ENCODE results near the gene ATXN1. TPM values are rescaled to one million over a fixed set of nuclear protein-coding genes. Genes with fewer than 3 reads are reported as not detected.
A peak's percentile ranks its signal among the peaks of the same experiment; 100 is the strongest.

ATXN1 gene
- total RNA-seq, 4 donors from 2014 or later, result 21.0 to 102 (median 51.1) TPM

DNA sequence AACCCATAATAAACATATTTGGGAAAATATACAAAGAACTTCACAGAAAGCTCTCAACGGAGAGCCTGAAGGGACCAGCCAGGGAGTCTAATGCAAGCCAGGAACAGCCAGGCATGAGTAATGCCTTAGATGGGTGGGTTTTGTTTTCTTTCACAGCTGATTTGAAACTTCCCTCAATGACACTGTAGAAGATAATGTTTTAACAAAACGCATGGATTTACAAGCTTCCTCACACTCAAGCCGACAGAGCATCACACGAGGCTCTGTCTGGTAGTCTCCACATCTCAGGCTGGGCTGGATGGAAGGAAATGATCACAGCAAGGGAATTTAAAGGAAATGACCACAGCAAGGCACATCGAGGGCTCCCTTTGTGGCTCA lies 409.0 kb downstream of the ATXN1 start:
- H3K9me3 ChIP-seq, result no peaks in the 10 kb centered on the region
- no peak for TF ChIP-seq POLR2A (IDR thresholded peaks at IDR 0.05)
- TF ChIP-seq, protein P1, sequence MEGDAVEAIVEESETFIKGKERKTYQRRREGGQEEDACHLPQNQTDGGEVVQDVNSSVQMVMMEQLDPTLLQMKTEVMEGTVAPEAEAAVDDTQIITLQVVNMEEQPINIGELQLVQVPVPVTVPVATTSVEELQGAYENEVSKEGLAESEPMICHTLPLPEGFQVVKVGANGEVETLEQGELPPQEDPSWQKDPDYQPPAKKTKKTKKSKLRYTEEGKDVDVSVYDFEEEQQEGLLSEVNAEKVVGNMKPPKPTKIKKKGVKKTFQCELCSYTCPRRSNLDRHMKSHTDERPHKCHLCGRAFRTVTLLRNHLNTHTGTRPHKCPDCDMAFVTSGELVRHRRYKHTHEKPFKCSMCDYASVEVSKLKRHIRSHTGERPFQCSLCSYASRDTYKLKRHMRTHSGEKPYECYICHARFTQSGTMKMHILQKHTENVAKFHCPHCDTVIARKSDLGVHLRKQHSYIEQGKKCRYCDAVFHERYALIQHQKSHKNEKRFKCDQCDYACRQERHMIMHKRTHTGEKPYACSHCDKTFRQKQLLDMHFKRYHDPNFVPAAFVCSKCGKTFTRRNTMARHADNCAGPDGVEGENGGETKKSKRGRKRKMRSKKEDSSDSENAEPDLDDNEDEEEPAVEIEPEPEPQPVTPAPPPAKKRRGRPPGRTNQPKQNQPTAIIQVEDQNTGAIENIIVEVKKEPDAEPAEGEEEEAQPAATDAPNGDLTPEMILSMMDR (IDR thresholded peaks at IDR 0.05), result no peak
- H3K27ac ChIP-seq, result peak overlapping the region; percentile 87 to 88
- no peaks in the 10 kb centered on the region for H3K36me3 ChIP-seq
- peaks cover 0 to 16% of the 10 kb centered on the region in 2 donors for H3K4me1 ChIP-seq
- H3K4me3 ChIP-seq, result no peak overlapping the region
- H3K27me3 ChIP-seq, result no peaks in the 10 kb centered on the region
- no peak for DNase-seq
- intact Hi-C loops (cut with DNase I; ENCODE audit: low total_unique reads), result no loop called here

DNA sequence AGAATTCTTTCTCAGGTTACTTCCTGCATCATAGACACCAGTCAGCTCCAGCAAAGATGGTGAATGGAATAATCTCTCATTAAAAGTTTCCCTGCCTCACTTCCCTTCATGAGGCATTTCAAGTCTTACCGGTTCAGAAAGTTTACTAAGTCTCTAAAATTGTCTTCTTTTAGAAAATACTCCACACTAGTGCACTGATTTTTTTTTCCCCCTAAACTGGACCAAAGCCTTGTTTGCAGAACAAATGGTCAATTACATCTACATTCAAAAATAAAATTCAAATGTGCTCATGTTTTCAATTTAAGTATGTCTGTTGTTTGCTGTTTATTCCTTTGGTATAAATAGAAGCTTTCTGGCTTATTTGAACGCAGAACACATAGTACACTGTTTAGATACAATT lies 411.7 kb downstream of the ATXN1 start:
- TF ChIP-seq POLR2A (IDR thresholded peaks at IDR 0.05), result no peak
- TF ChIP-seq, protein P1 (IDR thresholded peaks at IDR 0.05), result no peak
- Histone ChIP-seq H3K27ac (peak overlapping the region; percentile 87 to 88), H3K9me3 (no peaks in the 10 kb centered on the region), H3K36me3 (no peaks in the 10 kb centered on the region), H3K4me3 (no peak overlapping the region), H3K27me3 (no peaks in the 10 kb centered on the region), H3K4me1 (peaks cover 0 to 9% of the 10 kb centered on the region in 2 donors)
- DNase-seq, result no peak
- intact Hi-C loops (cut with DNase I; ENCODE audit: low total_unique reads), result loop anchor here (10.0 kb wide), 1 partner anchor 55 kb away; no protein-coding TSS in a partner anchor

DNA sequence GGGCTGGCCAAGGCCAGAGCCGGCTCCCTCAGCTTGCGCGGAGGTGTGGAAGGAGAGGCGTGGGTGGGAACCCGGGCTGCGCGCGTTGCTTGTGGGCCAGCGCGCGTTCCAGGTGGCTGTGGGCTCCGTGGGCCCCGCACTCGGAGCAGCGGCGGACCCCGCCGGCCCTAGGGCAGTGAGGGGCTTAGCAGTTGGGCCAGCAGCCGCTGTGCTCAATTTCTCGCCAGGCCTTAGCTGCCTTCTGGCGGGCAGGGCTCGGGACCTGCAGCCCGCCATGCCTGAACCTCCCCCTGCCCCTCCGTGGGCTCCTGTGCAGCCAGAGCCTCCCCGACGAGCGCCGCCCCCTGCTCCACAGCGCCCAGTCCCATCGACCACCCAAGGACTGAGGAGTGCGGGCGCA lies 414.4 kb downstream of the ATXN1 start:
- Histone ChIP-seq H3K27me3 (no peaks in the 10 kb centered on the region), H3K36me3 (no peaks in the 10 kb centered on the region), H3K9me3 (no peaks in the 10 kb centered on the region), H3K4me1 (peaks cover 0 to 6% of the 10 kb centered on the region in 2 donors), H3K4me3 (no peak overlapping the region), H3K27ac (peak overlapping the region; percentile 72 to 80)
- DNase-seq, result no peak
- intact Hi-C loops (cut with DNase I; ENCODE audit: low total_unique reads), result loop anchor here (10.0 kb wide), 1 partner anchor 58 kb away; no protein-coding TSS in a partner anchor
- TF ChIP-seq, protein P1 (IDR thresholded peaks at IDR 0.05), result no peak
- TF ChIP-seq POLR2A (IDR thresholded peaks at IDR 0.05), result no peak

DNA sequence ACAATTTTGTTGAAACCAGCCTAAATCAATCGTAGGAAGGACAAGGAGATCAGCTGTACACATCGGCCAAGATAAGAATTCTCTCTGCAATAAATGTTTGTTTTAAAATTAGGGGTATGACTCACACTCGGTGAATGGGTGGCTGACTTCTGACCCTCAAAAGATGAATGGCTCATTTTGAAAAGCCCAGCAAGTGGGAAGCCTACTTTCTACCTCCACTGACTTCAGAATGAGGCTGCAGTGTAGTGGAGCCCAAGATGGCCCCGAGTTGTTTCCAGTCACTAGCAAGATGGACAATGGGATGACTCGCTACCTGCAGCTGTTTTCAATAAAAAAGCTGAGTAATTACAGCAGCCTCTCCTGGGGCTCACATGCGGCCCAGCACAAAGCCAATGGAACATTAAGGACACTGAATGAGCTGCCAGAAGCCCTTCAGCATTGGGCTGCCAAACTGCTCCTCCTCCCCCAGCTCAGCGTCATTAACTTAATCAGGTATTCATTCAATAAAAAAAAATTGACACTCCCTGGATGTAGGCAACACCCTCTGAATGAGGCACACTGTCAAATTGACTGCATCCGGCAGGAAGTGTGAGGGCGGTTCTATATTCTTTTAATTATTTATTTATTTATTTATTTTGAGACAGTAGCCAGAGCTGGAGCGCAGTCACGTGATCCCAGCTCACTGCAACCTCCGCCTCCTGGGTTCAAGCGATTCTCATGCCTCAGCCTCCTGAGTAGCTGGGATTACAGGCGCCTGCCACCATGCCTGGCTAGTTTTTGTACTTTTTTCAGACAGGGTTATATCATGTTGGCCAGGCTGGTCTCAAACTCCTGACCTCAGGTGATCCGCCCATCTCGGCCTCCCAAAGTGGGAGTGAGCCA lies 415.6 kb downstream of the ATXN1 start:
- Histone ChIP-seq H3K27ac (peak overlapping the region; percentile 72 to 80), H3K9me3 (no peaks in the 10 kb centered on the region), H3K4me3 (no peak overlapping the region), H3K4me1 (peaks cover 0 to 5% of the 10 kb centered on the region in 2 donors), H3K27me3 (no peaks in the 10 kb centered on the region), H3K36me3 (no peaks in the 10 kb centered on the region)
- intact Hi-C loops (cut with DNase I; ENCODE audit: low total_unique reads), result loop anchor here (10.0 kb wide), 1 partner anchor 59 kb away; no protein-coding TSS in a partner anchor
- DNase-seq, result peak; percentile 74 to 84
- no peak for TF ChIP-seq POLR2A (IDR thresholded peaks at IDR 0.05)
- TF ChIP-seq, protein P1 (IDR thresholded peaks at IDR 0.05), result no peak

DNA sequence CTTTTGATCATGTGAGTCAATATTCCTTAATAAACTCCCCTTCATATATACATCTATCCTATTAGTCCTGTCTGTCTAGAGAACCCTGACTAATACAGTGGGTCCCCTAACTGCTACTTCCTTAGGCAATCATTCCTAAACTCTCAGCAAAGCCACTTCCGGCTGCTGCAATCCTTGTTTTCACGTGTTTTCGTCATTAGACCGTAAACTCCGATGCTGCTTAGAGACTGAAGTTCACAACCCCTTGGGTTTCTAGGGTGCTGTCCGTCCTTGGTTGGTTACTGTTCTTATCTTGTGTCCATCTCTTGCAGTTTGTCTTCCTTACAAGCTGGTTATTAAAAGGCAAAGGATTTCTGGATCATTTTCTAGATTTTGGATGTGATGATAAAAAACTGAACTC lies 416.5 kb downstream of the ATXN1 start:
- Histone ChIP-seq H3K27me3 (no peaks in the 10 kb centered on the region), H3K36me3 (no peaks in the 10 kb centered on the region), H3K4me1 (peaks cover 0 to 5% of the 10 kb centered on the region in 2 donors), H3K4me3 (no peak overlapping the region), H3K27ac (peak overlapping the region; percentile 72 to 80), H3K9me3 (no peaks in the 10 kb centered on the region)
- peak in 1 of 2 donors; percentile 66 for DNase-seq
- intact Hi-C loops (cut with DNase I; ENCODE audit: low total_unique reads), result loop anchor here (10.0 kb wide), 1 partner anchor 60 kb away; no protein-coding TSS in a partner anchor
- TF ChIP-seq POLR2A (IDR thresholded peaks at IDR 0.05), result no peak
- TF ChIP-seq, protein P1 (IDR thresholded peaks at IDR 0.05), result no peak
